GM18951 (cell line): ENCODE results near the gene GPAT3.
"Not testable (repeated sequence)": the region's sequence is repeated elsewhere in the genome, so short reads cannot be mapped to it uniquely, and the experiment has no call there.

Experiments used
- POLR2A ChIP-seq: IDR thresholded peaks from 4 replicates; pipeline ENCODE4 v1.6.1; 2011; ENCODE audit warnings: mild to moderate bottlenecking; ENCODE audit not compliant: insufficient read length, insufficient read depth; ENCODE audit errors: extremely low read depth
- in situ Hi-C: fragments of 300-500 bp; cut with MboI; formaldehyde crosslinking; loops from one replicate; pipeline ENCODE4 v1.12.0; 2022; ENCODE audit warnings: low sequenced_read_pairs, mixed read lengths, inconsistent platforms; ENCODE audit not compliant: unreplicated experiment

GPAT3 gene

DNA sequence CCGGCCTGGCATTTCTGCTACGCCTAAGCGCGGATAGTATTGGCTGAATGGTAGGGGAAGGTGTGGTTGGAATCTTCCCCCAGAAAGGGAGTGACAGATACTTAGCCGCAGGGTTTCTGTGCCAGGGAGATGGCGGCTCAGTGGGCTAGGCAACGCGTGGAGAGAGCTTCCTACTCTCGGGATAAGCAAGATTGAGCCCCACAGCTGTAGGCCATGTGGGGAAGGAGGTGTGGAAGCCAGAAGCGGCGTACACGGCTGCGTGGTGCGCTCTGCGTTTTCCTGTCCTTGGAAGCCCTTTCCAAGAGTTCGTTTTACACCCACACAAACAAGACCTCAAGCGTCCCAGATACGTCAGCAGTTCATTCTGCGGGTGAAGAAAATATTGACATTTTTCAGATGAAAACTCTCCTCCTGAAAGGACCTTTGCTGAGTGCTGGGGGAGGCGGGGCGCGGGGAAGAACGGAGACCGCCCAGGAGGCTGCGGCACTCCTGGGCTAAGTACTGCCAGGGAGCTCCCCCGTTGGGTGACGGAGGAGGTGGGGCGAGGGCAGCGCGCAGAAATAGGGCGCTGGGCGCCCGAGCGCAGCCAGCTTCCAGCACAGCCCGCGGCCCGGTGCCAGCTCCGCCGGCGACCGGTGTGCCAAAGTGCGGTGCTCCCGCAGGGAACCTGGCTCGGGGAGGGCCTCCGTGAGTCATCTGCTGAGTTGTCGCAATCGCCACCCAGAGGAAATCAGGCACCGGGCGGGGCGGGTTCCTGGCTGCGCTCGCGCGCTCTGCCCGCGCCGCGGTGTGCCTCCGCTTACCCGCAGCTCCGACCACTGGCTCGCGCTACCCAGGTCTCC, at the start of gene GPAT3:
TSS of gene GPAT3 (plus strand) at position 589 of the 842 bp plus-strand sequence. CDS start 515 bp downstream, outside the sequence.
- TF ChIP-seq POLR2A, result peak; percentile 50
- in situ Hi-C loops, result no loop called here

DNA sequence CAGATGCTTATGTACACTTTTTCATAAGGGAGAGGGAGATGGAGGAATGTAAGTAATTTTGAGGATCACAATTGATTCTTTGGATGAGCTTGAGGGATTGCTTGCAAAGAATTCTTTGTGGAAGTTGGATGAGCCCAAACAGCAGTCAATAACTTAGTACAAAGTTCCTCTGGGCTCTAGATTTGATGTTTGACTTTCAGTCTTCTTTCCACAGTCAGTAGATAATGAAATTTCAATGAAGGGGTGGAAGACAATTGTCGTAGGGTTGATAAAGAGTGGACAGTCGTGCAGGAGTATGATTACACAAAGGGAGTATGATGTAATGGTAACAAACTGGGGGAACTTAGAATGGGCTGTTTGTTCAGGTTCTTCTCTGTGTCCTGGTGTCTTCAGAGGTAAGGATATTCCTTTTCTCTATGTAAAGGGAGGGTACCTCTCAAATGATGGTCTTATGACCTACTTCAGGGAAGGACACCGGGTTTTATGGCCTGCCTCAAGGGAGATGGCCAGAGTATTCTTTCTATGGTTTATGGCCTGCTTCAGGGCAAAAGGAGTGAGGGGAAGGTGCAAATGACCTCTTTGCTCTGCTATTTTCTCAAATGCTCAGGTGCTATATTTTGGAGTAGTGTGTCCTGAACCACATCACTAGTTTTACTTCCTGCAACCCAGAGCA, 49.3 kb upstream of the GPAT3 start:
- TF ChIP-seq POLR2A, result no peak
- in situ Hi-C loops, result no loop called here

DNA sequence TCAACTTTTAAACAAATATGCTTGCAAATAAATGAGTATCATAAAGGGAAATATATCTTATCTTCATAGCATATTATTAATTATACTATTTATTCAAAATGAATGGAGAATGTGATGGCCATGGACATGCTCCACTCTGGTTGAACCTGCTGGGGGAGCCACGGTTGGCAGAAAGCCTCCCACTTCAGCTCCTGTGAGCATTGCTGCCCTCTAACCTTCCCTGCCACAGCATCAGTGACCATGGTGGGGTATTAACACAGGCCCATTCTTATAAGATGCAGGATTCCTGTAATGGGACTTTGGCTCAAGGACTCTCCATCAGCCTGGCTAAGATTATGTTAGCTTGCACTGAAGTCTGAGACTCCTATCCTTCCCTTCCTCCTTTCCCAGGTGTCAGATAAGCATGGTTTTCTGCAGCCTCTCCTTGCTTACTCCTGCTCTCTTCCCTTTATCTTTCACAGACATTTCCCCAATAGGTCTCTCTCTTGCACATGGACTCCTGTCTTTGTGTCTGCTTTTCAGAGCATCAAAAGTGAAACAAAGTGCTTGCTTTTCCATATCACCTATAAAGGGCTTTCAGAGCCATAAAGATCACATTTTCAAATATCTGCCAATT, 46.1 kb upstream of the GPAT3 start:
- no peak for TF ChIP-seq POLR2A
- in situ Hi-C loops, result no loop called here

DNA sequence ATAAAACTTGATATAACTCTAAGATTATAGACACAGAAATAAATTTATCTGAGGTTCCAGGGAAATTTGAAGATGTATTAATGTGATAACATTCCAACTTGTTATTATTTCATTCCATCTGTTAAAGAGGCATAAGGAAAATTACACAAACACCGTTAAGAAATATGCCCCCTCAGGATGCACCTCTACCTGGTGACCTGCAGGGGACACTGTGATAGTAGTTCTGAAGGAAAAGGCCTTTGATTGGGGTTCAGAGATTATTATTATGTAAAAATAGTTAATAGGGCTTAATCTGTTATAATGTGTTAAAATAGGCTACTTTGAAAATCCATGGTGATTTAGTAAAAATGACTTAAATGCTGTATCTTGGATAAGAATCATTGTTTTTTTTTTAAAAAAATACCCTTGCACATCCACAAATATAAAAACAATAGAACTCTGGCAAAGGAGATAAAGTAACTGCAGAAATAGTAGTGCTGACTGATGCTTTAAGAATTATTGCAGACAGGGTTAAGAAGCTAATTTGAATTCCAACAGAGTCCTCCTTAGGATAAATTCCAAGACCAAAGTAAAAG, 44.9 kb upstream of the GPAT3 start:
- in situ Hi-C loops, result no loop called here
- no peak for TF ChIP-seq POLR2A

DNA sequence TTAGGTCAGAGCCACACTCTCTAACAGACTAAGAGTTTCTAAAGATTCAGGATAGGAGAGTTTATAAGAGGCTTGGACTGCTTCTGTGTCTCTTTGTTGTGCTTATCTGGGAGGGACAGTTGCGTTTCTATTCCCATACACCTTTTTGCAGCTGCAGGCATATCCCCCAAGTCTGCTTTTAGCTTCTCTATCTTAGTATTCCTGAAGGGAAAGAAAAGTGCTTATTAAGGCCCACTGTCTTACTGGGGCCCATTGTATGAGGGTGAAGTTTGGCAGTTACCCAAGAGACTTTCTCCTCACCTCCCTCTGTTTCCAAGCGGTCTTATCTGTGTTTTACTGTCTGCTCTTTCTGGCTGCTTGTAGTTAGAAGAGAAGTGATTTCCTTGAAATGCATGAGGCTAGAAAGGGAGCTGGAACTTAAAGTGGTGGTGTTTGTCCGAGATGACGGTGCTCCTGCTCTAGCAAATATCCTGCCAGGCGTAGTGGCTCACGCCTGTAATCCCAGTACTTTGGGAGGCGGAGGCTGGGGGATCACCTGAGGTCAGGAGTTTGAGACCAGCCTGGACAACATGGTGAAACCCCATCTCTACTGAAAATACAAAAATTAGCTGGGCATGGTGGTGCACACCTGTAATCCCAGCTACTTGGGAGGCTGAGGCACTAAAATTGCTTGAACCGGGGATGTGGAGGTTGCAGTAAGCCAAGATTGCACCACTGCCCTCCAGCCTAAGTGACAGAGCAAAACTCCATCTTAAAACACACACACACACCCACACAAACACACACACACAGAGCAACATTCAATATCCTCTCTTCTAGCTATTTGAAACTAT, 39.6 kb upstream of the GPAT3 start:
- in situ Hi-C loops, result not testable (repeated sequence)

DNA sequence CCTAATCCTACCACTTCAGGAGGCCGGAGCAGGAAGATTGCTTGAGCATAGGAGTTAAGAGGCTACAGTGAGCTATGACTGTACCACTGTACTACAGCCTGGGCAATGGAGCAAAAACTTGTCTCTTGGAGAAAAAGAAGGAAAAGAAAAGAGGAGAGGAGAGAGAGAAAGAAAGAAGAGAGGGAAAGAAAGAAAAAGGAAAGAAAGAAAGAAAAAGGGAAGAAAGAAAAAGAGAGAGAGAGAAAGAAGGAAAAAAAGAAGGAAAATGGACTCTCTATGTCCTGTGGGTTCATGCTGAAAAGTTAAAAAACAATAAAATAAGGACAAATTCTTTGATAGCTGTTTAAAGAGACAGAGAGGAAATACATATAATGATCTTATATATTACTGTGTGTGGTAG, 37.7 kb upstream of the GPAT3 start:
- in situ Hi-C loops, result no loop called here
- TF ChIP-seq POLR2A, result no peak

DNA sequence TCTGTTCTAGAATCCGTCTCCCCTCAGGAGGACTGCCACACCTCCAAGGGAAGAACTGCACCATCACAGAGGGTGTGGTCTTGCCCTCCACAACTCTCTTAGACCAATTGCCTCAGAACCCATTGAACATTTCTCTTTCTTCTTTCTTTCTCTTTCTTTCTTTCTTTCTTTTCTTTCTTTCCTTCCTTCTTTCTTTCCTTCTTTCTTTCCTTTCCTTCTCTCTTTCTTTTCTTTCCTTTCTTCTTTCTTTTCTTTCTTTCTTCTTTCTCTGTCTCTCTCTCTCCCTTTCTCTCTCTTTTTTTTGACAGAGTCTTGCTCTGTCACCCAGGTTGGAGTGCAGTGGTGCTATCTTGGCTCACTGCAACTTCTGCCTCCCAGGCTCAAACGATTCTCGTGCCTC, 34.2 kb upstream of the GPAT3 start:
- in situ Hi-C loops, result loop anchor here (25.0 kb wide), 1 partner anchor 1011 kb away; no protein-coding TSS in a partner anchor

DNA sequence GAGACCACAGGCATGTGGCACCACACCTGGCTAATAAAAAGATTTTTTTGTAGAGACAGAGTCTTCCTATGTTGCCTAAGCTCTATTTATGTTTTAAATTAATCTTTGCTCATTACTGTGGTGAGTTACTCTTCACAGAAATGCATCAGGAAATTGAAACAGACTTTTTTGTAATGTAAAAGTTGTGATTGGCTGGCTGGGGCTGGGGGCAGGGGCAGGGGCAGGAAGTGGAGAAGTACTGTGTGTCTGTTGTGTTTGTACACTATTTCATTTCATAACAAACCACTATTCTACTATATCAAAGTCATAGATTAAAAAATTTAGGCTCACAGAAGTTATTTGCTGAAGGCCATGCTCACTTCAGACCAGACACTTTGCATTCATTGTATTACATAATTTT, 31.9 kb upstream of the GPAT3 start:
- in situ Hi-C loops, result loop anchor here (25.0 kb wide), 1 partner anchor 1008 kb away; no protein-coding TSS in a partner anchor
- no peak for TF ChIP-seq POLR2A

DNA sequence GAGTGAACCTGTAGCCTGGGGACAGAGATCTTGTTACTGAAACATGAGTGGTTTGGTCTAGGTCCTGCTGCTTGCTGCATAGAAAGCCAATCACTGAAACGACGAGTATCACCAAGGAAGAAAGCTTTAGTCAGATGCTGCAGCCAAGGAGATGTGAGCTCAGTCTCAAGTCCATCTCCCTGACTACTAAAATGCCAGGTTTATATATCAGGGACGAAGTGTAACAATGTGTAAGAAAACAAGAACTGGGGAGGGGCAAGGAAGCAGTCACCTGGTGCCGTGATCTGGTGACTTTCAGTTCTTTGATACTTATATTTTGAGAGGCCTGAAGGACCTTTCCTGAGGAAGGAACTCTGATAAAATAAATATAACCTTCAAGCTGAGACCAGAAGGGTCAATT, 31.4 kb upstream of the GPAT3 start:
- no peak for TF ChIP-seq POLR2A
- in situ Hi-C loops, result loop anchor here (25.0 kb wide), 1 partner anchor 1008 kb away; no protein-coding TSS in a partner anchor

DNA sequence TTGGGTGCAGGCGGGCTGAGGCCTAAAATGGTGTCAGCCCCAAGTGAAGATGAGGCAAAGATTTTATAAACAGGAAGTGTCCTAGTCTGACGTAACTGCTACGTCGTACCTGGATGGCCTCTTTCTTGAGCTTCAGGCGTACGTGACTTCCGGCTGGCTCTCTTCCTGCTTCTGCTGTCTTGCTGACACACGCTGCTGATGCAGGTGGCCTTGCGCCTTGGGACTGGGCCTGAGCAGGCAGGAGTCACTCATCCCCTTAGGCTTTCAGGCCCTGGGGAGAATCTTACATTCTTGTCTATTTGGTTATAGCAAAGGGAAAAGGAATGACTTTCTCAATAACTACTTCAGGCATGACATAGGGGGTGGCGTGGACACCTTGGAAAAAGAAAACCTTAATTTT, 30.9 kb upstream of the GPAT3 start:
- in situ Hi-C loops, result loop anchor here (25.0 kb wide), 1 partner anchor 1007 kb away; no protein-coding TSS in a partner anchor
- no peak for TF ChIP-seq POLR2A

DNA sequence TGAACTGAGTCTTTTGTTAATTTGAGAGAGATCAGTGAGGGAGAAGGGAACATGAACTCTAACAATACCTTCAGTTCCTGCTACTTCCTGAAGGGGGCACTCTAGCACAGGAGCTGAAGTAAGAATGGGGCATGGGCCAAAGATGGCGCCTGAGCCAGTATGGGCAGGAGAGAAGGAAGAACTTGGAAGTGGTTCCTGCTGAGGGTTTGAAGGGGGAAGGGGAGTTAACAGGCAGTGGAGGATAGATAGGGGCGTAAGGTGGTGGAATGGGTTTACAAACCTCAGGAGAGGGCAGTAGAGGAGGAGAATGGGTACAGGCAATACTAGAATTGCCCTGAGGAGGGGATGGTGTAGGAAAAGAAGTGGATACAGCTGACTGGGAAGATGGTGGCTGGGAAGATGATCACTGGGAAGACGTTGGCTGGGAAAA, 26.7 kb upstream of the GPAT3 start:
- in situ Hi-C loops, result loop anchor here (25.0 kb wide), 1 partner anchor 1003 kb away; no protein-coding TSS in a partner anchor

DNA sequence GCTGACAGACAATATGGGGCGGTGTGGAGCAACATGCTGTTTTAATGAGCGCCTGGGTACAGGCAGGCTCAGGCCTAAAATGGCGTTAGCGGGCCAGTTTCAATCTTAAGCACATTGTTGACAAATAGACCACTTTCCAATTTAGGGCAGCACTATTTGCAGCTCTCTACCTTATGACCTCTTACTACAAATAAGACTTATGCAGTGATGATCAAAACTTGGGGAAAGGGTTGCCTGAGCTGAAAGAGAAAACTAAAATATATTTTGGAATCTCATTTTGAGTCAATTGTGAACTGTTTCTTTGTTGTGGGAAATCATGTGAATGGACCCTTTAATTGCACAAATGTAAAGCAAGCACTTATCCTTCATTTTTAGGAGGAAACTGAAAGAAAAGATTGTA, 25.5 kb upstream of the GPAT3 start:
- in situ Hi-C loops, result loop anchor here (10.0 to 25.0 kb wide), 2 partner anchors 124 to 1002 kb away; no protein-coding TSS in a partner anchor
- TF ChIP-seq POLR2A, result no peak
